Astrocyte of the cerebellum (primary cell): ENCODE data around the gene CCDC70.

Experiments used
- DNase-seq: peaks from one replicate; pipeline ENCODE4 v3.0.0-alpha.2; 2011; ENCODE audit warnings: low read depth
- H3K4me3 ChIP-seq: 2 replicates; pipeline ENCODE4 v1.5.1; 2011; ENCODE audit warnings: mild to moderate bottlenecking, low read depth, low read length, moderate library complexity
- CTCF ChIP-seq: IDR thresholded peaks from 2 replicates; pipeline ENCODE4 v1.5.1; 2012; ENCODE audit warnings: low read length, low read depth, moderate library complexity, mild to moderate bottlenecking; ENCODE audit errors: missing control alignments
- in situ Hi-C: cut with HindIII; loops from 2 replicates; pipeline ENCODE4 v1.10.0; 2017; ENCODE audit warnings: low sequenced_read_pairs

Gene CCDC70

GRCh38 chr13:51861723-51862300 lies at the start of gene CCDC70:
Gene CCDC70, plus strand, starts transcription at chr13:51861969. Its CDS starts 3,443 bp downstream, at chr13:51865412.
- in situ Hi-C loops = no loop called here
- no peak for DNase-seq
- no peak for TF ChIP-seq CTCF
- no peak within 1 kb of the TSS for H3K4me3 ChIP-seq

- in situ Hi-C loops = no loop called here
- H3K4me3 ChIP-seq = no peak overlapping the region
- DNase-seq = no peak
- no peak for TF ChIP-seq CTCF
Measured at GRCh38 chr13:51814071-51814470, 47.7 kb upstream of the CCDC70 start.

GRCh38 chr13:51814825-51815650 lies 46.7 kb upstream of the CCDC70 start:
- H3K4me3 ChIP-seq = no peak overlapping the region
- peak; percentile 87 for TF ChIP-seq CTCF
- in situ Hi-C loops = no loop called here
- DNase-seq = peak; percentile 44

- H3K4me3 ChIP-seq = no peak overlapping the region
- TF ChIP-seq CTCF = no peak
- DNase-seq = no peak
- in situ Hi-C loops = no loop called here
Measured at GRCh38 chr13:51815848-51816247, 45.9 kb upstream of the CCDC70 start.

GRCh38 chr13:51816604-51817249 lies 45.0 kb upstream of the CCDC70 start:
- in situ Hi-C loops = no loop called here
- H3K4me3 ChIP-seq = no peak overlapping the region
- TF ChIP-seq CTCF = no peak
- DNase-seq = no peak

GRCh38 chr13:51817717-51818116 lies 44.1 kb upstream of the CCDC70 start:
- no peak for DNase-seq
- no peak overlapping the region for H3K4me3 ChIP-seq
- in situ Hi-C loops = no loop called here
- TF ChIP-seq CTCF = no peak
